Purkinje cell (primary cell): Measurements from ENCODE around the gene MED31. TPM values are rescaled to one million over a fixed set of nuclear protein-coding genes. Genes with fewer than 3 reads are reported as not detected.

ENCODE experiments used
- polyA plus RNA-seq: library from polyadenylated mRNA; unstranded; fragments of >200 nt; fragmentation: Nextera tagmentation; gene quantifications from 2 replicates; pipeline ENCODE4 v1.2.1, GENCODE V29; 2014

Gene MED31
- polyA plus RNA-seq = 103 and 153 TPM in 2 replicates

GRCh38 chr17:6651354-6651918 is at the start of gene MED31, which contains the start of gene C17orf100:
Gene MED31 (minus strand): TSS chr17:6651605. CDS start chr17:6651528, 77 bp downstream.
Gene C17orf100 (plus strand): TSS chr17:6651762. CDS start chr17:6651914, 152 bp downstream.

DNA sequence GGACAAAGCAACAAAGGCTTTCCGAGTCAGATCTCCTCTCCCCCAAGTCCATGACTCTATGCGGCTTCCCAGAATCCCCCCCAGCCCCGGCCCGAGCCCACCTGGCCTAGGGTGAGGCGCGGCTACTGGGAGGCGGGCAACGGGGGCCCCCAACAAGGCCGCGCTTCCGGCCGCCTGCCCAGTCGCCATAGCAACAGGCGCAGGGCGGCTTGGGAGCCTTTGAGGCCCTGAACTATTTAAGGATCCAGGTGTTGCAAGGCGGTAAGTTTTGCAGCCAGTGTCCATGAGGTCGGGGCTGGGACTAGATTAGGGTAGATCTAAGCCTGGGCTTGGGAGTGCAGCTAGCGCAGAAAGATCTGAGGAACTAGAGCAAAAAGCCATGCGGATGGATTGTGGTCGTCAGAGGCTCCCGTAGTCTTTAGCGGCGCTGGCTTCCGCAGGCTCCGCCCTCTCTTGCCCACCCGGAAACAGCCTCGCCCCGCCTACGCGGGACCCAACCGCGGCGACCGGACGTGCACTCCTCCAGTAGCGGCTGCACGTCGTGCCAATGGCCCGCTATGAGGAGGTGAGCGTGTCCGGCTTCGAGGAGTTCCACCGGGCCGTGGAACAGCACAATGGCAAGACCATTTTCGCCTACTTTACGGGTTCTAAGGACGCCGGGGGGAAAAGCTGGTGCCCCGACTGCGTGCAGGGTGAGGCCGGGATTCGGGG is 10.7 kb downstream of the MED31 start, which contains the start of the genes KIAA0753 and TXNDC17:
Gene KIAA0753 (minus strand): TSS at position 176 of the 711 bp plus-strand sequence. CDS start 5,608 bp downstream, outside the sequence.
Gene TXNDC17 (plus strand): TSS at position 525 of the 711 bp plus-strand sequence. CDS start 23 bp downstream, at position 548.

Other genes with a start within 250 kb of the MED31 start
- gene AIPL1, start 216.5 kb downstream of the MED31 start, polyA plus RNA-seq = not detected in 2 replicates
- 1.8 and 5.1 TPM in 2 replicates for gene PIMREG, start 207.2 kb downstream of the MED31 start, polyA plus RNA-seq
- 2.5 and 6.4 TPM in 2 replicates for gene PITPNM3, start 95.0 kb downstream of the MED31 start, polyA plus RNA-seq
- 6.8 and 11.4 TPM in 2 replicates for gene KIAA0753, start 10.9 kb downstream of the MED31 start, polyA plus RNA-seq
- 445 and 510 TPM in 2 replicates for gene TXNDC17, start 10.5 kb downstream of the MED31 start, polyA plus RNA-seq
- 3.1 and 6.5 TPM in 2 replicates for gene C17orf100, start 157 bp upstream of the MED31 start, polyA plus RNA-seq
- 1.5 and 3.5 TPM in 2 replicates for gene SLC13A5, start 61.8 kb upstream of the MED31 start, polyA plus RNA-seq
- gene XAF1, start 104.4 kb upstream of the MED31 start, polyA plus RNA-seq = not detected in 2 replicates
- not detected in 2 replicates for gene FBXO39, start 124.6 kb upstream of the MED31 start, polyA plus RNA-seq
- gene TEKT1, start 180.1 kb upstream of the MED31 start, polyA plus RNA-seq = not detected in 2 replicates